GM19455 (cell line): Measurements from ENCODE around the gene DCAF11.
A peak's percentile ranks its signal among the peaks of the same experiment; 100 is the strongest.

Experiments
- ATAC-seq: cut with Tn5 transposase; IDR thresholded peaks from one replicate; pipeline ENCODE4 v1.9.1; 2021; ENCODE audit not compliant: unreplicated experiment

The DCAF11 gene

DNA sequence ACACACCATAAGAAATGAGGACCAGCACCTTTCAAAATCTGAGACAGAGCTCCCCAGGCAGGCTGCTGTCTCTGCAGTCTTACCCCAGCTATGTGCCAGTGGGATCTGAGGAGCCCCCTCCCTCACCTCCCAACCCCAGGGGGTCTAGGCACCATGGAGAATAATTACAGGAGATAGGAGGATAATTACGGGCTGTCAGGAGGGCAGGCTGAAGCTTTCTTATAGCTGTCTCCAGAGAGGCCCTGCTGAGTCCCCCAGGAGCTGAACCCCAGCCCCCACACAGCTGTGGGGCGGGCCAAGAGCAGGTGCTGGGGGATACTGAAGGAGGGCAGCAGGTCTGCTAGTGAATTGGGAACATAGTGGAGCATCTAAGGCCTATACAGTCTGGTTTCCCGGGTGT lies 36.4 kb upstream of the DCAF11 start:
- ATAC-seq: no peak

DNA sequence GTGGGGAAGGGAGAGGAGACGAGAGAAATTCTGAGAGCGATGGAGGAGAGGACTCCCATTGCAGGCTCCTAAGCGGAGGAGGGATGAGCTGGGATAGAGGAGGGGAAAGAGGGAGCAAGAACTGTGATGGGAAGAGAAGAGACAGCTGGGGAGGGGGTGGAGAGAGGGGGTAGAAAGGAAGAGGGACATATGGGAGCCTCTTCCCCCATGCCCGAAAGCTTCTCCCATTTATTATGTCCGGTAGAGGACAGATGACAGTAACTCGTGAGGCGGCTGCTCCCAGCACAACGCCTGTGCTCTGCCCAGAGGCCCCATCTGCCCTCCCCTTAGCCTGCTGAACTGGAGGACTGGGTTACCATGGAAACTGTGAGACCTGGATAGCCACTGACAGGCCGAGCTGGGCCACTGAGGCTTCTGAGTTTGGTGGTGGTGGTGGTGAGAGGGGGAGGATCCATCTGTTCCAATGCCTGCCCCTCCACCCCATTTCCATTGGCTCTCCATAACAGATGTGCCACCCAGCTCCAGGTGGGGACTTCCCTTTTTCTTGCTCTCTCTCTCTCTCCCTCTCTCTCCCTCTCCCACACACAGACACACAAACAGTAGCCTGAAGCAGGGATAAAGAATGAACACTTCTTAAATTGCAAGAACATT lies 35.0 kb upstream of the DCAF11 start:
- no peak for ATAC-seq

DNA sequence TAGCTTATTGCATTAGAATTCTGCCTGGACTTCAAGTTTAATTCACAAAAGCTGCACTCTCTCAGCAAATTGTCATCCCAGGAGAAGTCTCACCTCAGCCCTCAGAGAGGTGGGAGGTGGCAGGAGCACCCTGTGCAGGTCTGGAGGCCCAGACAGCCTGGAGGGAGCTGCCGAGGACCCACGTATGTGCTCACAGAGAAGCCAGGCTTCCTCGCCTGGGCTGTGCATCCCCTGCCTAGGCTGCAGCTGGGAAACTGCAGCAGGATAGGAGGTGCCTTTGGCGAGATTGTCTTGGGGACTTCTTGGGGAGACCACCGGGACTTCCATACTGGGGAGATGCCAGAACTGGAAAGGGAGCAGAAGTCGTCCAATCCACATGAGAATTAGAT lies 34.4 kb upstream of the DCAF11 start:
- no peak for ATAC-seq

DNA sequence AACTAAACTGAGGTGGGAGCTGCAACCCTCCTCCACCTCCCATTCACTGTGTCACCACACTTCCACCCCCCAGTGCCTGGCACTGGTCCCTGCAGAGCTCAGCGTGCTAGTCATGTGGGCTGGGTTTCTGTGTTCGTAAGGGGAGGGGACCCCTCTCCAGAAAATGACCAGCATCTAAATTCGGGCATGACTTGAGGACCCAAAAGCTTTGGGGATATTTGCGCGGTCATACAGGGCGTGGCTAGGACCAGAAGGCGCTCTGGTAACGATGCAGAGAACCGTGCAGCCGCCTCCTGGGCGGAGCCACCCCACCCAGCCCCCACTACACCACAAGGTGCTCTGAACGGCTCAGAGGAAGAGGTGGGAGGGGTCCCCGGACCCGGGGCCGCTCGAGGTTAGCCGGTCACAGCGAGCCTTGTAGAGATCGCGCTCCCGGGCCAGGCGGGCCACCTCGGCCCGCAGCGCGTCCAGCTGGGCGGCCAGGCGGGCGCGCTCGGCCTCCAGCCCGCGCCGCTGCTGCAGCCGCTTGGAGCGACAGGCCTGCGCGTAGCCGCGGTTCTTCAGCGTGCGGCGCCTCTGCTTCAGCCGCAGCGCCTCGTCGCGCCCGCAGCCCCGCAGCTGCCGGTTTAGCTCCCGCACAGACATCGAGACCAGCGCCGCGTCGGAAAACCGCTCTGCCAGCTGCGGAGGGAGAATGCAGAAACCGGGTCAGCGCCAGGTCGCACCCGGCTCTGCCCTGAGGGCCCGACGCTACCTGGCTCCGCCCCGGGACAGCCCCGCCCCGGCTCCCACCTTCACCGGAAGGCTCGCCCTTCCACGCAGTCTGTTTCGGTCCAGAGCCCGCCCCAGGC lies 33.5 kb upstream of the DCAF11 start:
- peak; percentile 95 for ATAC-seq

DNA sequence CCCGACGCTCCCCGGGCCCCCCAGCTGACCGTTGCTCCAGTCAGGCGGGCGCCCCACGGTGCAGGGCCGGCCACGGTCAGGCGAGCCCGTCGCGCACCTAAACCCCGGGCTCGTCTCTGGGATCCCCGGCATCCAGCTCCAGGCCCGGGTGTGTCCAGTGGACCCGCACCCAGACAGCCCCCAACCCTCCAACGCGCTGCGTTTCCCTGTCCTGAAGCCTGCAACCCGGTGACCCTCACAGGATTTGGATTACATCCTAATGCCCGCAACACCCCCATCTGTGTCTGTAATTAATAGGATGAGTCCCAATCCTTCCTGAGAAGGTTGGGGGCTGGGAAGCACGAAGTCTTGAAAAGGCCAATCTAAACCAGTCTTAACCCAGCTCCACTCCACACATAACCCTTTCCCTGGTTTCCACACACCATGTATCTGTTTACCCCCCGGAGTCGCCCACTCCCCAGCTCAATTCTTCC lies 32.8 kb upstream of the DCAF11 start:
- no peak for ATAC-seq

DNA sequence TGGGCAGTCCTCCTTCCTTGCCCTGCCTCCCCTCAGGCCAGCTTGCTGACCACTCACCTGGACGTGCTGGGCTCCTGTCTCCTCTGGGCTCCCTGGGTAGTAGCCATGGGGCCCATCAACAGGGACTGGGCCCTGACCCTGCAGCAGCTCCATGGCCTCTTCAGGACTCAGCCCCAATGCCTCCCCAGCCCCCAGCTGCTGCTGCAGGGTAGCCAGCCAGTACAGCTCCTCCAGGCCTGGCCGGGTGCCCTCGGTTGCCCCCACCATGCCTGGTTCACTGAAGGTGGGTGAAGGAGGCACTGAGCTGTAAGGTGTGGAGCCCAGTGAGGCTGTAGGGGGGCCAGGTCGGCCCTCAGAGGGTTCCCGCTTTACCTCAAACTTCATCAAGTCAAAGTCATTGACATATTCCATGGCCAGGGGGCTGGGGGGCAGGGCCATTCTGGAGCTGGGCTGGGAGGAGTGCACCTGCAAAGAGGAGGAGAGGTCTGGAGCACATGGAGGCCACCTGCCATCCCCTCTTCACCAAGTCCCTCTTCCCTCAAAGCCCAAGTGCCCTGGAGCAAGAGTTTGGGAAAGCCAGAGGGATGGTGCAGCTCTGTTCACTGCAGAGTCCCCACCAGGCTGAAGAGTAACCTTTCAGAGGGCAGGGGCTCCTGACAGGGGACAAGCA lies 32.0 kb upstream of the DCAF11 start:
- no peak for ATAC-seq

DNA sequence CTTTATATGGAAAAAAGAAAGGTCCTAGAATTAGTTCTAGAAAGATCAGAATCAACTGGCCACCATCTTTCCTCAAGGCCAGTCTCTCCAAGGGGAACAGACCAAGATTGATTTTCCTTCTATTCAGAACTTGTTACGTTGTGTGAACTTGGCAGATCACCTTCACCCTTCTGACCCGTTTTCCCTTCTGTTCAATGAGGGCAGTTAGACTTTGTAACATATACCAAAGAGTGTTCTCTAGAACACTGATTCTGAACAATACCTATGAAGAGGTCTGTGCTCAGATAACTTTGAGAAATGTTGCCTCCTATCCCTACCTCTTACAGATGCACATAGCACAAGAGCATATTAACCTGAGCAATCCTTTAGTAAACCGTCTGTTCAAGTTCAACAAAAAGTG lies 31.1 kb upstream of the DCAF11 start:
- ATAC-seq: no peak

DNA sequence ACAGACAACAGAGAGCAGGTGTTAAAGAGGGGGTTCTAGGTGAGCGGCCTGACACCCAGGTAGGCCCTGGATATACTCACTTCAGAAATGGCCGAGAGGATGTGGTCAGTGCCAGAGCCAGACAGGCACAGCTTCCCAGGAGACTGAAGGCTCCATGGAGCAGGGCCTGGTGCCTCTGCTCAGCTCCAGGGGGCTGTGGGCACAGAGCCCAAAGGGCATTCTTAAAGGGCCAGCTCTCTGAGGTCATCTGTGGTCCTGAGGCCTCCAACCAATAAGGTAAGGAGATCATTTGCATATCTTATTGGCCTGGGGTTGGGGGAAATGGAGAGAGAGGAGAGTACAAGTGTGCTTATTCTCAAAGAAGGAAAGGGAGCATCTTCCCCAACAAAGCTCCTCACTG lies 30.1 kb upstream of the DCAF11 start:
- no peak for ATAC-seq

DNA sequence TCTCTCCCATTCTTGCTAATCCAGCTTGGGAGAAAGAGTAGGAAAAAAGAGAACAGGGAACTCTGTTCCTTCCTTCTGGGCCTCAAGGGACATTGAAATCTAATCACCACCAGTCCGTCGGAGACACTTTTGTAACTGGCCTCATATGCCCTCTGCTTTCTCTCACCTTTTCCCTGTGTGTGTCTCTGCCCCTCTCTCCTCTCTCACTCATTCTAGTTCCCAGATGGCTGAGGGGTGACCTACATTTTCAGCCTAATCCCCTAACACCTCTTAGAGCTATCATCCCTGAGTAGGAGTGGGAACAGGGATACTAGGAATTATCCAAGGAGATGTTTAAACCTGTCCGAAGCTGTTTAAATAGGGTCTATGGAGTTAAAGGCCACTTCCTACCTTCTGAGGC lies 29.4 kb upstream of the DCAF11 start:
- ATAC-seq: no peak

DNA sequence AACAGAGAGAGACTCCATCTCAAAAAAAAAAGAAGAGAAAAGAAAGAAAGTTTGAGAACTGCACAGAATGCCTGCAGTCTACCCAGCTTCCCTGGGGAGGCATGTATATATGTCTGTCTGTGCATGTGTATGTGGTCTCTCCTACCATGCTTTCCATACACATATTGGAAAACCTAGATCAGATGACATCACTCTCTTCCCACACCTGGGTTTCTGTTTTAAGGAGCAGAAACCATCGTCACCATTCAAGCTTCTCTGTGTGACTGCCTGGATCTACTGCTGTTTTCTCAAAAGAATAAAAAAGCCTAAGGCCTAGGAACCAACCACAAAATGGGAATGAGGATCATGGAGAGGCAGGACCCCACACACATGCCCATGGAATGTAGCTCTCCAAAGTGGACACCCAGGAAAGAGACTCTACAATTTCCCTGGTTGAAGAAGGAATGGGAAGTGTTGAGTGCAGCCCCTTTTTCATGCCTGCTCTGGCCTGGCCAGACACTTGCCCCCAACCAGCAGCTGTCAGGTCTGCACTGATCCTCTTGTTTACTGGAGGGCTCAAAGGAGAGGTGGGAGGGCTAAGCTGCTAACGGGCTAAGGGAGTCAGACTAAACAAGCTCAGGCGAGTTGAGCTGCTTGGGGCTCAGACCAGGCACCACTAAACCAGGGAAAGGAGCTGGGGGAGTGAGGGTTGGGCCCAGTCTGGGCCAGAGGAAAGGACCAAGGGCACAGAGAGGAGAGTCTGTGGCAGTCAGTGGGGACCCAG lies 28.2 kb upstream of the DCAF11 start:
- ATAC-seq: no peak

DNA sequence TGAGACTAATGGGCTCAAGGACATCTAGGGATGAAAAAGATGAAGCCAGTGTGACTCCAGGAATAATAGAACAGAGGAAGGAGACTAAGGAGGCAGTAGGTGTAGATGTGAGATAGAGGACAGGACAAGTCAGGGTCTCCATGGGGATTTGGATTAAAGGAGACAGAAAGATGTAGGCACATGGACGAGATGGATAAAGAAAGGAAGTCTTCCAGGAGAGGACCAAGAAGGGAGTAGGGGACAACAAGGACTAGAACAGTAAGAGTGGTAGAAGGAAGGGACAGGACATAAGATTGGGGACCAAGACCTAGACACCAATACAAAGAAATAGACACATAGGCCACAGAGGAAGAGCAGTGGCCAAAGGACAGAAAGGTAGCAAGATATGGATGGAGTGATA lies 27.6 kb upstream of the DCAF11 start:
- no peak for ATAC-seq

DNA sequence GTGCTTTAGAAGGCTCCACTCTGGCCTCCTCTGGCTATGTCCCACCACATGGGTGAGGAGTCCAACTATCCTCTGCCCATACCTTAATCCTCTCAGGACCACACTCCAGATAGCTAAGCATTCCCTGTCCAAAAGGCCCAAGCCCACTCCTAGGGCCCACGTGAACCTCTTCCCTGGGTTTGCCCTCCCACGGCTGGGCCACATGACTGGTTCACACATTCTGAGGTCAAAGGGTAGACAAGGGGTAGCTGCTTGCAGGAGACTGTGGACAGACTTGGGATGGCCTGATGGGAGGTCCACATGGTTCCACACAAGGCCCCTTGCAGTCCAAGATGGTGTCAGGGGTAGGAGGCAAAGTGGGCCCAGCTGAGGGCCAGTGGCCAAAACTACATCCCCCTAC lies 26.5 kb upstream of the DCAF11 start:
- ATAC-seq: no peak

DNA sequence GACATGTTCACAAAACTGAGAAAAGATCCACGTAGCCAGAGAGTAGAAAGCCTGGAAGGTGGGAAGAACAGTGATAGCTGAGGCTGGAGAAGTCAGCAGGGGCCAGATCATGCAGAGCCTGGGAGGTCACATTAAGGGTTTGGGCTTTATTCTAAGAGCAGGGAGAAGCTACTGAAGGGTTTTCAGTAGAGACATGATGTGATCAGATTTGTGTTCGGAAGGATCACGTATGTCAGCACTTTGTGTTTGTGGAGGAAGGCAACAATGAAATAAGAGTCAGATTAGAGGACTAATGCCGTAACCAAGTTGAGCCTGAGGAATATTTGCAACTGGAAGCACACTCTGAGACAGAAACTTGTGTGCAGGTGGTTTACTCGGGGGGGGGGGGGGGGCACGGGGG lies 24.7 kb upstream of the DCAF11 start:
- no peak for ATAC-seq

DNA sequence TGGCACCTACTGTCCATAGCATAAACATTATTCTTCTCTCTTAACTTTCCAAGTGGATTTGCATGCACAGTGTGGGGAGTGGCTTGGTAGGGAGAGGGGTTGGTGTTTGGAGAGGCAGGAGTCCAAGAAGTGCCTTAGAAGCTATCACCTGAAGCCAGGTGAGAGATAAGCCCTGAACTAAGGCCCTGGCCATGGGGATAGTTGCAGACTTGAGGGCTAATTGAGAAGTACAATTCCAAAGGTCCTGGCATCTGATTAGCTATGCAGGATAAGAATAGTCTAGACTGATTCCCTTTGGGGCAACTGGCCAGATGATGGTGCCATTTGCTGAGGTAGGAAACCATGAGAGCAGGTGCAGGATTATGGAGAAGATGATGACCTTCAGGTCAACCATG lies 22.5 kb upstream of the DCAF11 start:
- no peak for ATAC-seq

DNA sequence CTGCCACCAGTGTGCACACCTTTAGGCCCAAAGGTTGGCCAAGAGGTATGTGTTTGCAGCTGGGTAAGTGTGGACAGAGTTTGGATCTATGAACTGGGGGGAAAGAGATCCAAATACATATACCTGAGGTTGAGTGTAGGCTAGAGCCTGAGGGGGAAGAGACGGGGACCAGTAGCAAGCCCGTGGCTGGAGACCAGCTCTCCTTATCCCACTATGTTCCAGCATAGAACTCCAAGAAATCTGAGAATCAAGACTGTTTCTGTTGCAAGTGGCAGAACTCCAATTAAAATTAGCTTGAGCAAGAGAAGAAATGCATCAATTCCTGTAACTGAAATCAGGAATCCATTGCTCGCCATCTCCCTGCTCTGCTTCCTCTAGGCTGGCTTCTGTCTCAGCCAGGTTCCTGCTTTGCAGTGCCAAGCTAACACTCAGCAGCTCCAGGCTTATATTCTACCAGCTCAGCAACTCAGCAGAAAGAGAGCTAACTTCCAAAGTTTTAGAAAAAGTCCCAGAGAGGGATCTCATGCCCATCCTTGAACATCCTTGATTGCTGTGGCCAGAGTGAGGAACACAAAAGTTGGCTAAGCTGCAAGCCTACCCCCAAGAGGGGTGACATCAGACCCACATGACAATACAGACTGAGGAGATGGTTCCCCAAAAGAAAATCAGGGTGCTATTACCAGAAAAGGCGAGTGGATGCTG lies 21.9 kb upstream of the DCAF11 start:
- no peak for ATAC-seq

DNA sequence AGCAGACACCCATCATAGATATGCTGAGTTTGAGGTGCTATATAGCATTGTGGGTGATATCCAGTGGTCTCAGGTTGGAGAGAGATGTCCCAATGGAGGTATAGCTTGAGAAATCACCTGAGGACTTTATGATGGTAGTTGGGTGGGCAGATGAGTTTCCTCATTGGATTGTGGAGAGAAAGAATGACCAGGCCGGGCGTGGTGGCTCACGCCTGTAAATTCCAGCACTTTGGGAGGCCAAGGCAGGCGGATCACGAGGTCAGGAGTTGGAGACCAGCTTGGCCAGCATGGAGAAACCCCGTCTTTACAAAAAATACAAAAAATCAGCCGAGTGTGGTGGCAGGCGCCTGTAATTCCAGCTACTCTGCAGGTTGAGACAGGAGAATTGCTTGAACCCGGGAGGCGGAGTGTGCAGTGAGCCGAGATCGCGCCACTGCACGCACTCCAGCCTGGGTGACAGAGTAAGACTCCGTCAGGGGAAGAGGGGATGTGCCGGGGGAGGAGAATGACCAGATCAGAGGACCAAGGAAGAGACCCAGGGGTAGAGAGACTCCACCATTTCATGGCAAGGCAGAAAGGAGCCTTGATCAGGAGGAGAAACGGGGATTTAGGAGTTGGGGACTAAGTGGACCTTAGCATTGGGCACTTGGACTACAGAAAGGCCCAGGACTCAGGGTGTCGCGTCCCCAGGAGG lies 21.2 kb upstream of the DCAF11 start:
- no peak for ATAC-seq

DNA sequence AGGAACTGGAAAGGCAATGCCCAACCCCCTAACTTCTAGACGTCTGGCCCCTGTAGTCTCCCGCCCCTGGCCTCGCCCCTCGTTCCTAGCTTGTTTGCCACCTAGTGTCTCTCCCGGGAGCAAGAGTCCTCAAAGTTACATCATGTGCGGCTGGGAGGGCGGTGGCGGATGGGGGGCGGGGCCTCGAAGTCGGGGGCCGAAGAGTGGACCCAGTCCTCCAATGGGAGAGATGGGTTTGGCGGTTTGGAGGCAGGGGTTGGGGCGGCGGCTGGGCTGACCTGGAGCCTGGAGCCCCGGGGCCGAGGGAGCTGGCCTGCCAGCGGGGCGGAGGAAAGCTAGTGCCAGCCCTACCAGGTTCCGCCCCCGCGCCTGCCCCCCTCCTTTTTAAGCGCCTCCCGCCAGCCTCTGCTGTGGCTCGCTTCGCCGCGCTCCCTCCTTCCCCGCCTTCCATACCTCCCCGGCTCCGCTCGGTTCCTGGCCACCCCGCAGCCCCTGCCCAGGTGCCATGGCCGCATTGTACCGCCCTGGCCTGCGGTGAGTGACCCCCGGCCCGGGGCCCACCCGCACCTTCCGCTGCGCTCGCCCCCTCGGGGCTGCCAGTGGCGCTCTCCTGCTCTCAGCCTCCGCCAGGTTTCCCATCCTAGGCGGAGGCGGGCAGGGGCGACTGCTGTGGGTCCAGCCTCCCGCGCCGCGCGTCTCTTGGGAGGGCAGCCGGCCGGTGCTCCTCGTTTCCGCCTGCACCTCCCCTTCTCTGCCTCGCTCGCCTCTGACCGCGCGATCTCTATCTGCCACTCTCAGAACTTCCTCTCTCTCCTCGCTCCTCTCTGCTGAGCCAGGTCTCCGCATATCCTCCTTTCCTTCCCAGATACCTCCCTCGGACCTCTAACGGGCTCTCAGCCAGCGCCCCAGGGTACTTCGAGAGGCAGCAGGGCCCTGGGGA lies 20.4 kb upstream of the DCAF11 start, which contains the start of gene PCK2:
PCK2 (plus strand) TSS at position 411 of the 940 bp plus-strand sequence; CDS start at position 506, 95 bp downstream.
- ATAC-seq: peak; percentile 51

DNA sequence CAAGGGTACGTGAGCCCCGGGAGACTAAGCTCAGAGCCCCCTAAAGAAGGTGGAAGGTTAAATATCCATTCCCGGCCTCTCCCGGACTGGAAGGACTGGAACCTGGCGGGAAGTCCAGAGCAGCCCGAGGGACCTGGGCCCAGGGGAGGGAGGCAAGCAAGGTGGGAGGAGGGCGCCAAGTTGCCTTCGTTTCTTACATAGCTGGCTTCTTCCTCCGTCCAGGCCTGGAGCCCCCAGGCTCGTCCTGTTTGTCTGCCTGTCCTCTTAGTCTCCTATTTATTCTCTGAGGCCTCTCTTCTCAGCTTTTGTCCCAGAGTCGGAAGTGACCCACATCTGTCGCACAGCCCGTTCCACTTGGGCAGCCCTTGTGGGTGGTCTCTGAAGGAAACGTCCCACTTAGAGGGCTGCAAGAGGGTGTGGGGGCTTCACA lies 19.7 kb upstream of the DCAF11 start:
- ATAC-seq: no peak
